C4-2B (cell line): ENCODE results near the gene CHCHD3.

Experiments
- ZFX ChIP-seq: fragments of 450-650 bp; IDR thresholded peaks from 2 replicates; pipeline ENCODE4 v1.6.1; 2017
- TF ChIP-seq, protein P1 (sequence below): fragments of 450-650 bp; conservative IDR thresholded peaks from 2 replicates; pipeline ENCODE4 v1.5.1; 2017; ENCODE audit warnings: mild to moderate bottlenecking

DNA sequence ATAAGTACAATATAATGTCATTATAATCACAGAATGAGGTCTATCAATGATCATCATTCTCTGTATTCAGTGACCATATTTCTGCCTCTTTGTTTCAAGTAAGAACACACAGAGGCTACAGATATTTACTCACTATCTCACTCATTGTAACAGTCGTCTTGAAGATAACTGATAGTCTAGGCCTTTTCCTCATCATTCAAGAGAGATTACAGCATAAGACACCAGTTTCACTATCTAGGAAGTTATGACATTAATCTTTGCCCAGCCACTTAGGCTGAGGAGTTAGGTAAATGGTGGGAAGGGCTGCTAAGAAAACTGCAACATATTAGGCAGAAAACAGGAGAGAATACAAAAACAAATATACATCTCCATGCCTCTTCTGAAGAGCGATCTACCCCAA is 125.3 kb downstream of the CHCHD3 start:
- TF ChIP-seq, protein P1, sequence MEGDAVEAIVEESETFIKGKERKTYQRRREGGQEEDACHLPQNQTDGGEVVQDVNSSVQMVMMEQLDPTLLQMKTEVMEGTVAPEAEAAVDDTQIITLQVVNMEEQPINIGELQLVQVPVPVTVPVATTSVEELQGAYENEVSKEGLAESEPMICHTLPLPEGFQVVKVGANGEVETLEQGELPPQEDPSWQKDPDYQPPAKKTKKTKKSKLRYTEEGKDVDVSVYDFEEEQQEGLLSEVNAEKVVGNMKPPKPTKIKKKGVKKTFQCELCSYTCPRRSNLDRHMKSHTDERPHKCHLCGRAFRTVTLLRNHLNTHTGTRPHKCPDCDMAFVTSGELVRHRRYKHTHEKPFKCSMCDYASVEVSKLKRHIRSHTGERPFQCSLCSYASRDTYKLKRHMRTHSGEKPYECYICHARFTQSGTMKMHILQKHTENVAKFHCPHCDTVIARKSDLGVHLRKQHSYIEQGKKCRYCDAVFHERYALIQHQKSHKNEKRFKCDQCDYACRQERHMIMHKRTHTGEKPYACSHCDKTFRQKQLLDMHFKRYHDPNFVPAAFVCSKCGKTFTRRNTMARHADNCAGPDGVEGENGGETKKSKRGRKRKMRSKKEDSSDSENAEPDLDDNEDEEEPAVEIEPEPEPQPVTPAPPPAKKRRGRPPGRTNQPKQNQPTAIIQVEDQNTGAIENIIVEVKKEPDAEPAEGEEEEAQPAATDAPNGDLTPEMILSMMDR = no peak
- no peak for TF ChIP-seq ZFX
